Activated T-cell treated with anti-CD3 and anti-CD28 coated beads for 1 hour (primary cell): Measurements from ENCODE around the gene COX14.
"Not testable (repeated sequence)": the region's sequence is repeated elsewhere in the genome, so short reads cannot be mapped to it uniquely, and the experiment has no call there.

Source experiments
- DNase-seq: peaks from one replicate; pipeline ENCODE4 v3.0.0-alpha.2; 2020; ENCODE audit warnings: low read depth

COX14 gene

GRCh38 chr12:50111693-50112455 lies at the start of gene COX14:
COX14 (plus strand) TSS chr12:50112236; CDS start chr12:50120044, 7,808 bp downstream.
- peak; percentile 97 for DNase-seq

DNA sequence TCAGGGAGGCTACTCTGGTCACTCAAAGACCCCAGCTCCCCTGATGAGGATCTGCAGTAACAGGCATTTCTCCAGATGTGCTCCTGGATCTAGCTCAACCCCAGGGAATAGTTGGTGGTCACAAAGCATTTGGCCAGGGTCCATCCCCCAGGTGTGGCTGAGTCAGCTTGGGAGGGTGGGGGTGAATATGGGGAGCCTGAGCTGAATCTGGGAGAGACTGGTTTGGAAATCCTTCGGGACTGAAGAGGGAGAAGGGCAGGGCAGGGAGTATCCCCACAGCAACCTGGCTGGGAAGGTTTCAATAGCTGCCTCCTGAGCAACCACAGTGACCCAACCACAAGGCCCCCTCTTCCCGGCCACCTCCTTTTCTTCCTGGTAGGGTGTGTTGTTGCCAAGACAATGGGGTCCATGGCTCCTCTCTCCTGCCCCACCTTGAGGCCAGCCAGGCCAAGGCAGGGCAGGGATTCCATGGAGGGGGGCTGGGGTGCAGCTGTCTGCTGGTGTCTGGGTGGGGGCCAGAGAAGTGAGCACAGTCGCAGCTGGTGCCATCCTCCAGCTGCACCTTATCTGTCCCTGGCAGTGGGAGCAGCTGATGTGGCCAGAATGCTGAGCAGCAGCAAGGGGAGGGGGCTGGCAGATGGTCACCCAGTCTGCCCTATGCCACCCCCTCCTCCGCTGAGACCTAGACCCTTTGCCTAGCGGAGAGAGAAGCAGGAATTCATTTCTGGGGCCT lies 49.1 kb upstream of the COX14 start:
- no peak for DNase-seq

- no peak for DNase-seq
Measured at GRCh38 chr12:50065726-50066310, 46.2 kb upstream of the COX14 start.

DNA sequence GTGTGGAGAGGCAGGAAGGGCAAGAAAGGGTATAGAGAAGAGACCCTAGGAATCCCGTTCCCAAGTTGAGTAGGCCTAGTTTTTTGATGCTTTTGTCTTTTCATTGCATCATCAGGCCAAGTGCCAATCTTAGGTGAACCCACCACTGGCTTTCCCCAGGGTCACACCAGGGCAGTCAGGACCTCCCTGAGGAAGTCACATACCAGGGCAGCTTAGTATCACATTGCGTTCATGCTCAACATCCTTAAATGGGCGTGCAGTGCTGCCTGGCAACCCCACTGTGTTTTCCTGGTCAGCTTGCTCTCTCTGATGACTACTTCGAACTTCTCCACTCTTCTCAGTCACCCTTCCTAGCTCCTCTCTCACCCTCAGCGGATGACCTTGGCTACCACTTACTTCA lies 45.6 kb upstream of the COX14 start:
- no peak for DNase-seq

DNA sequence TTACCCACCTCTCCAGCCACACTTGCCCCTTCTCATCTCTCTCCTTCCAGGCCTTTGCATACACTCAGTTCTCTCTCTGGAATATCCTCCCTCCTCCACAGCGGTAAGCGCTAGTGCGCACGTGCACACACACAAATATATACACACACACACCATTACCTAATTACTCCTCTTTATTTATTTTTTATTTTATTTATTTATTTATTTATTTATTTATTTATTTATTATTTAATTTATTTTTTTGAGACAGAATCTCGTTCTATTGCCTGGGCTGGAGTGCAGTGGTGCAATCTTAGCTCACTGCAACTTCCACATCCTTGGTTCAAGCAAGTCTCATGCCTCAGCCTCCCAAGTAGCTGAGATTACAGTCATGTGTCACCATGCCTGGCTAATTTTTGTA lies 43.0 kb upstream of the COX14 start:
- no peak for DNase-seq

DNA sequence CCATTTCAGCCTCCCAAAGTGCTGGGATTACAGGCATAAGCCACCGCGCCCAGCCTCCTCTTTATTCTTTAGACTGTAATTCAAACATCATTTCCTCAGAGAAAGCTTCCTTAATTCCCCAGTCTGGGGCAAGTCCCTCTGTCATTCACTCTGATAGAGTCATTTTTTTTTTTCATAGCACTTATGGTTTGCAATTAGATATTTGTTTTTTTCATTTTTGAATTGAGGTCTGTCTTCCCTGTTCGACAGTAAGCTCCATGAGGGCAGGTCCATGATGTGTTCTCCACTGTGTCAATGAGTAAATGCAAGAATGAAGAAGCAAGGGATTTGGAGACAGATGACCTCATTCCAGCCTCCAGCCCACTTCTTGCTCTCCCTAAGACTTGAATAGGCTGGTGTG lies 42.5 kb upstream of the COX14 start:
- no peak for DNase-seq

GRCh38 chr12:50070314-50071060 lies 41.5 kb upstream of the COX14 start:
- peak; percentile 58 for DNase-seq

GRCh38 chr12:50072198-50072907 lies 39.7 kb upstream of the COX14 start:
- DNase-seq, result no peak

DNA sequence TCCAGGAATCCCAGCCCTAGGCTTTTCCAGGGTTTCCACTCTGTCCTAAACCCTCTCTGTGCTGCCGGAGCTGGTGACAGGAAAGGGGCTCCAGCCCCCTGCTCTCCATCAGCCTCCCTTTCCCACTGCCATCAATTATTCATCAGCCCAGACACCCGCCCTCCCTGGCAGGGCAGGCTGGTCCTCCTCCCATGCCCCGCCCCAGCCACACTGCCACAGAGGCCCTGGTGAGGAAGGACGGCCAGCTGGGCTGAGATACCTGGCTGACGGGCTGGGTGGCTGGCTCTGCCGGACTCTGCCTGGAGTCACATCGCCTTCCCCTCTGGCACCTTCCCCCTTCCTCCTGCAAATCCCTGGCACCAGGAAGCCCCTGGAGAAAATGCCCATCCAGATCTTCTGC lies 38.8 kb upstream of the COX14 start:
- no peak for DNase-seq

- no peak for DNase-seq
Measured at GRCh38 chr12:50073712-50074111, 38.3 kb upstream of the COX14 start.

DNA sequence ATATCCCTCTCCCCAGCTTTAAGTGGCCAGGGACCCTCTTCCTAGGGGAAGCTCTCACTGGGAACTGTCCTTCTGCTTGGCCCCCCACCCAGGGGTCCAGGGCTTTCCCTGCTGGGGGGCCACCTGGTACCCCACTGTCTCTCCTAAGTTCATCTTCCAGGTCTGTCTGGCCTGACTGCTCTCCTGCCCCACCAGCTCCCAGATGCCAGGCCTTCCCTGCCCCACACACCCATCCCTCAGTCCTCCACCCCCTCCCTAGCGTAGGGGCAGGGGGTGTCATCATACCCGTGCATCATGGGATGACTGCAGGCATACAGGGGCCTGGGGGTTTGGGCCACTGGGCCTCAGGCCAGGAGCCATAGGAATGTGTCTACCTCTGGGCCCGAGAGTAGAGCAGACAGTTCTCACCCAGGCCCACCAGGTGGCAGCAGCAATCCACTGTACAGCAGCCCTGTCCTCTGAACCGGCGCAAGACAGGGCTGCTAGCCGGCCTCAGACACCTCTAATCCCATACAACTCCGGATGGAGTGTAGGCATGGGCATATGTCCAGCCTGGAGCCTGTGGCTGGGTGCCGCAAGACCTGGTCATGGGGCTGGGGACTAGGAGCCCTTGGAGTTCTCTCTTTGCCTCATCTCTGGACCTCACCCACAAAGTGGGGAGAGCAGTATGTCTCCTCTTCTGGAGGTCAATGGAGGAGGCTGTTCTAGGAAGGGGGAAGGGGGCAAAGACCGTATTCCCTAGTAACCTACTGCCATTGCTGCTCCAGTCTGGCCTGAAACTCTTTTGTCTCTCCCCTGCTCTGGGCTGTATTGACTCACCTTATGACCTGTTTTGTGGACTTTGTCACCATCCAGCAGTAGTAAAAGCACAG lies 36.9 kb upstream of the COX14 start:
- DNase-seq, result peak; percentile 81

DNA sequence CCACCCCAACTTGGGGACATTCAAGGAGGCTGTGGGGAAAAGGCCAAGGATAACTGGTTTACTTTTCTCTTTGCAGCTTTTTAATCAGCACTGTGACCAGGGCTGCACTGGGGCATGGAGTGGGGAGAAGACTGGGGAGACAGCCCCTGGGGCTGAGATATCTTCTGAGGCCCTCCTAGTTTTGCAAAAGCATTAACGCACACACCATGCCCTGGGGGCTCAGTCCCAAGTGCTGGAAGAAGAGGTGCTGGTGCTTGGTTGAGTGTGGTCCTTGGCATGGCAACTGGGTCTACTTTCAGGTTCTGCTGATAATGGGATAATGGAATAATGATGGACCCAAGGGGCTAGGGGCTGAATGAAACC lies 36.2 kb upstream of the COX14 start:
- DNase-seq, result no peak

GRCh38 chr12:50077099-50077498 lies 34.9 kb upstream of the COX14 start:
- DNase-seq, result no peak

GRCh38 chr12:50078281-50078680 lies 33.8 kb upstream of the COX14 start:
- no peak for DNase-seq

DNA sequence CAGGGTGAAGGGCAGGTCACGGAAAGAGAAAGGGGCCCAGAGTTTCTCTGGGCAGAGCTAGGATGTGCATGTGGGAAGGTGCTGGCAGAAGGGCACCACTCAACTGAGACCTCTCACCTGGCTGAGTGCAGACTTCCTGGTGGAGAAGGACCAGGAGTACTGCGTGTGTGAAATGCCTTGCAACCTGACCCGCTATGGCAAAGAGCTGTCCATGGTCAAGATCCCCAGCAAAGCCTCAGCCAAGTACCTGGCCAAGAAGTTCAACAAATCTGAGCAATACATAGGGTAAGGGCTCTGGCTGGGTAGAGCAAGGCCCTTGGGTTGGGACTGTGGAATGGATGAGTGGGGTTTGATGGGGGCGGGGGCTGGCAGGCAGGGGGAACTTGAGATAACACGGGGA lies 32.3 kb upstream of the COX14 start:
- DNase-seq, result no peak

DNA sequence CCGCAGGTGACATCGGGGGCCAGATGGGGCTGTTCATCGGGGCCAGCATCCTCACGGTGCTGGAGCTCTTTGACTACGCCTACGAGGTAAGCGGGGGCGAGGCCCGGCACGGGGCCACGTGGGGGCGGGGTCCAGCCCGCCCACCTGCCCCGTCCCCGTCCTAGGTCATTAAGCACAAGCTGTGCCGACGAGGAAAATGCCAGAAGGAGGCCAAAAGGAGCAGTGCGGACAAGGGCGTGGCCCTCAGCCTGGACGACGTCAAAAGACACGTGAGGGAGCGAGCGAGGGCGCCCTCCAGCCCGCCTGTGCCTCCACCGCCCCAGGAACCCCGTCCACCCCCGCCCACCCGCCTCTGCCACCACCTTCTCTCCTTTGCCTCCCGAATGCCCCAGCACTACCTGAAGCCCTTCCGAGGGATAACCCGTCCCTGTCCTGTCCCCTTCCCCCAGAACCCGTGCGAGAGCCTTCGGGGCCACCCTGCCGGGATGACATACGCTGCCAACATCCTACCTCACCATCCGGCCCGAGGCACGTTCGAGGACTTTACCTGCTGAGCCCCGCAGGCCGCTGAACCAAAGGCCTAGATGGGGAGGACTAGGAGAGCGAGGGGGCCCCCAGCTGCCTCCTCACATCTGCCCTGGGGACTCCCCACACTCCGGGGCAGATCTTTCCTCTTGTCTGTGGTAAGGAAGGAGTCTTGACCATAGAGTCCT lies 30.8 kb upstream of the COX14 start:
- no peak for DNase-seq

- no peak for DNase-seq
Measured at GRCh38 chr12:50082644-50083043, 29.4 kb upstream of the COX14 start.

DNA sequence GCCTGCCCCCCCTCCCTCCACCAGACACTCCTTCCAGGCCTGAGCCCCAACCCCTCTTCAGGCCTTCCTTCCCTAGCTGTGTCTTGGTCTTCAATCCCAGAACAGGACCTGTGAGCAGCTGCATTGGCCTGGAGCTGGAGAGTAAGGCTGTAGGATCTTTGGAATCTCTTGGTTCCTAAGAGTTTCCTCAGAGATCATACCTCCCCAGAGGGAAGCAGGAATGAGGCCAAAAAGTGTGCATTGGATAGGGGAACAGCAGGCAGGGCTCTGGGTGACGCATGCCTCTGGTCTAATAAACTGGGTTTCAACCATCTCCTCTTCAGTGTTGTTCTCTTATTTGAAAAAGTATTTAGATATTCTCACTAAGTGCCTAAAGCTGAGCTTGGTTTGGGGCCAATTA lies 28.7 kb upstream of the COX14 start:
- DNase-seq, result no peak

DNA sequence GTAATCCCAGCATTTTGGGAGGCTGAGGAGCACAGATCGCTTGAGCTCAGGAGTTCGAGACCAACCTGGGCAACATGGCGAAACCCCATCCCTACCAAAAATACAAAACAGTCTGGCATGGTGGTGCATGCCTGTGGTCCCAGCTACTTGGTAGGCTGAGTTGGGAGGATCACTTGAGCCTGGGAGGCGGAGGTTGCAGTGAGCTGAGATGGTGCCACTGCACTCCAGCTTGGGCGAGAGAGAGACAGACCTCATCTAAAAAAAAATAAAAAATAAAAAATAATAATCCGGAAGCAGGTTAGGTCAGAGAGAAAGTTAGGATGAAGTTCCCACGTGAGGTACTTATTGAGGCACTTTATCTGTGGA lies 27.6 kb upstream of the COX14 start:
- not testable (repeated sequence) for DNase-seq
